GM12864 (cell line): ENCODE results near the gene CRTAP.
"Not testable (repeated sequence)": the region's sequence is repeated elsewhere in the genome, so short reads cannot be mapped to it uniquely, and the experiment has no call there.

ENCODE experiments used
- DNase-seq: peaks from one replicate; pipeline ENCODE4 v3.0.0-alpha.2; 2011; ENCODE audit warnings: low read depth
- H3K4me3 ChIP-seq: 2 replicates; pipeline ENCODE4 v1.5.1; 2011; ENCODE audit warnings: mild to moderate bottlenecking, low read depth, low read length, control low read depth
- CTCF ChIP-seq: IDR thresholded peaks from 2 replicates; pipeline ENCODE4 v1.5.1; 2011; ENCODE audit warnings: low read depth, mild to moderate bottlenecking, moderate library complexity, low read length, control low read depth, inconsistent platforms; ENCODE audit errors: missing control alignments

The CRTAP gene

GRCh38 chr3:33075995-33076394, 37.8 kb upstream of the CRTAP start:
- no peak for TF ChIP-seq CTCF
- H3K4me3 ChIP-seq, result no peak overlapping the region
- no peak for DNase-seq

- no peak for TF ChIP-seq CTCF
Measured at GRCh38 chr3:33076952-33077351, 36.9 kb upstream of the CRTAP start.

GRCh38 chr3:33077976-33078375, 35.8 kb upstream of the CRTAP start:
- TF ChIP-seq CTCF, result no peak
- no peak overlapping the region for H3K4me3 ChIP-seq
- no peak for DNase-seq

More at GRCh38 chr3:33076952-33077351, 36.9 kb upstream of the CRTAP start:
- DNase-seq, result no peak
- no peak overlapping the region for H3K4me3 ChIP-seq

GRCh38 chr3:33079813-33080212, 34.0 kb upstream of the CRTAP start:
- DNase-seq, H3K4me3 ChIP-seq: not testable (repeated sequence)

GRCh38 chr3:33081812-33082211, 32.0 kb upstream of the CRTAP start:
- no peak for TF ChIP-seq CTCF
- DNase-seq, result no peak
- no peak overlapping the region for H3K4me3 ChIP-seq

GRCh38 chr3:33083958-33084357, 29.9 kb upstream of the CRTAP start:
- DNase-seq, result no peak
- no peak for TF ChIP-seq CTCF
- no peak overlapping the region for H3K4me3 ChIP-seq

- no peak overlapping the region for H3K4me3 ChIP-seq
- no peak for DNase-seq
- TF ChIP-seq CTCF, result no peak
Measured at GRCh38 chr3:33088691-33089090, 25.1 kb upstream of the CRTAP start.

- no peak overlapping the region for H3K4me3 ChIP-seq
- TF ChIP-seq CTCF, result no peak
- no peak for DNase-seq
Measured at GRCh38 chr3:33089515-33089914, 24.3 kb upstream of the CRTAP start.
